Measurements from ENCODE around the gene TCEA2. TPM values are rescaled to one million over a fixed set of nuclear protein-coding genes. Genes with fewer than 3 reads are reported as not detected.

TCEA2 gene
- total and polyA plus RNA-seq, 2 of the 13 experiments (the other 11 are each of a cell fraction or from before 2014, with no cell fraction given) = 28.1 to 33.7 TPM

- TF ChIP-seq ZHX2 (IDR thresholded peaks at IDR 0.05; ENCODE audit: low read depth) = 0 out of 2 replicates have a peak, but pooled peaks have one; percentile 10
- TF ChIP-seq ZHX2 (CRISPR knock-in tag; IDR thresholded peaks at IDR 0.05; ENCODE audit: borderline replicate concordance) = no peak
- peak; percentile 37; the same call in 1 of the 2 replicates for TF ChIP-seq PHF20 (CRISPR knock-in tag; IDR thresholded peaks at IDR 0.05)
- peak; percentile 48; the same call in 1 of the 2 replicates for TF ChIP-seq XBP1 (CRISPR knock-in tag; IDR thresholded peaks at IDR 0.05)
- peak; percentile 73; the same call in 1 of the 2 replicates for TF ChIP-seq ZNF703 (CRISPR knock-in tag; IDR thresholded peaks at IDR 0.05; ENCODE audit: borderline replicate concordance)
- no peak for TF ChIP-seq NCOR1 (IDR thresholded peaks at IDR 0.05; ENCODE audit: borderline replicate concordance, low read length)
- peak; percentile 67; the same call in 1 of the 2 replicates for TF ChIP-seq MYNN (CRISPR knock-in tag; IDR thresholded peaks at IDR 0.05; ENCODE audit: low read depth)
- no peak for TF ChIP-seq SP2 (CRISPR knock-in tag; IDR thresholded peaks at IDR 0.05)
- TF ChIP-seq ZNF788 (CRISPR knock-in tag; IDR thresholded peaks at IDR 0.05; ENCODE audit: borderline replicate concordance) = no peak
- TF ChIP-seq TIGD3 (CRISPR knock-in tag; IDR thresholded peaks at IDR 0.05; ENCODE audit: borderline replicate concordance) = no peak
- no peak for TF ChIP-seq ZNF501 (CRISPR knock-in tag; IDR thresholded peaks at IDR 0.05)
- no peak for TF ChIP-seq ZXDC (CRISPR knock-in tag; IDR thresholded peaks at IDR 0.05)
- TF ChIP-seq ZC3H4 (CRISPR knock-in tag; IDR thresholded peaks at IDR 0.05; ENCODE audit: borderline replicate concordance) = peak; percentile 84
- TF ChIP-seq PRDM15 (CRISPR knock-in tag; IDR thresholded peaks at IDR 0.05) = no peak
These were observed 26.4 kb upstream of the TCEA2 start (continued) for GRCh38 chr20:64036346-64037198.
